ENCODE measurements around the gene FARP1.
A peak's percentile ranks its signal among the peaks of the same experiment; 100 is the strongest.

The FARP1 gene

DNA sequence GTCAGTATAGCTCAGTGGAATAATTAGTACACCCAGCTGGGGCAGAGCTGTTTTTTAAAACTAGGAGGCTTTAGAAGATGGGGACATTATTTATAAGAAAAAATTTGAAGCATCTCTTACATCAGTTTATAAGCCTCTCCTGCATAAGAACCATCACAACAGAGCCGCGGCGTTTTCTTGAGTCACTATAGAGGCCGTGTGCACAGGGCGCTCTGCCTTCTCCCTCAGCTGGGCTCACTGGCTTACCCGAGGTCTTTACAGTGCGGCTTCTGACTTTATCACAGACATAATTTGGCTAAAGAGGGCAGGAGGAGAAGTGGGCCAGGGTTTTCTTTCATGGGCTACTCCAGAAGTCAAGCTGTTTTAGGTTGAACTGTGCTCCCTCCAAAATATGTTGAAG is 169.7 kb downstream of the FARP1 start:
- no peak for DNase-seq

DNA sequence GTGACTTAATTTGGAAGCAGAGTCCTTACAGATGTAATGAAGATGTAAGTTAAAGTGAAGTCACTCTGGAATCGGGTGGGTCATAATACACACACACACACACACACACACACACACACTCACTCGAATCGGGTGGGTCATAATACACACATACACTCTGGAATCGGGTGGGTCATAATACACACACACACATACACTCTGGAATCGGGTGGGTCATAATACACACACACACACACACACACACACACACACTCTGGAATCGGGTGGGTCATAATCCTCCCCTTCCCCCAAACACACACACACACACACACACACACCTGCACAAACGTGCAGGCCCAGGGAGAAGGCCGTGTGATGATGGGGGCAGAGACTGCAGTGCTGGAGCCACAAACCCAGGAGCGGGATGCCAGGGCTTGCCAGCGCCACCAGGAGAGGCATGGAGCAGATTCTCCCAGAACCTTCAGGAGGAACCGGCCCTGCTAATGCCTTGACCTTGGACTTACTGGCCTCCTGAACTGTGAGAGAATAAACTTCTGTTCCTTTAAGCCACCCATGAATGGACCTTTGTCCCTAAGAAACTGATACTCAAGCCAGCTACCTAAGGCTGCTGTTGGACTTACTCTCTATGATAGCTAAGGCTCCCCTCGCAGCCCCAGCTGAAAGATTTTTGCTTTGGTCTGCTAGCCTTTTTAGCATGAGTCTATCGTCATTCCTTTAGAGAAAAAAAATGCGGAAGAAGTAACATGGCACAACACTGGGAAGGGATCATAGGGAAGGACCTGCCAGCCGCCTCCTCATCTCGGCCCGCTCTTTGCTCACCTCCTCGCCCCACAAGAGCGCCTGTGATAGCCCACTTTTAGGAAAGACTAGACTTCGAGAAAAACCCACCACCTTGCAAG is 170.4 kb downstream of the FARP1 start:
- no peak for DNase-seq

DNA sequence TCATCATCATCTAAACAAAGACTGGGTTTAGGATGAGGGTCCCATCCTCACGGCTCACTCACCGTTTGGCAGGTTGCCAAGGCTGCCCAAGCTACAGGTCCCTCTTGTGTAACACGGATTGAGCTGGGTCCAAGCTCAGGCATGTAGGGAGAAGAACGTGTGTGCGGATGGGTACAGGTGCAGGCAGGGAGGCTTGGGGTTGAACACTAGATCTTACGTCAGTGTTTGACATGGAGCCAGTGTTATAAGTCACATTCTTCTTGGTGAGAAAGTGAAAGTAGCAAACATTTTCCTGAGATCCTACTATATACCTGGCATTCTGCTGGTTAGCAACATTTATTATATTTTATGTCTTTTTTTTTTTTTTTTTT is 171.0 kb downstream of the FARP1 start:
- no peak for DNase-seq

DNA sequence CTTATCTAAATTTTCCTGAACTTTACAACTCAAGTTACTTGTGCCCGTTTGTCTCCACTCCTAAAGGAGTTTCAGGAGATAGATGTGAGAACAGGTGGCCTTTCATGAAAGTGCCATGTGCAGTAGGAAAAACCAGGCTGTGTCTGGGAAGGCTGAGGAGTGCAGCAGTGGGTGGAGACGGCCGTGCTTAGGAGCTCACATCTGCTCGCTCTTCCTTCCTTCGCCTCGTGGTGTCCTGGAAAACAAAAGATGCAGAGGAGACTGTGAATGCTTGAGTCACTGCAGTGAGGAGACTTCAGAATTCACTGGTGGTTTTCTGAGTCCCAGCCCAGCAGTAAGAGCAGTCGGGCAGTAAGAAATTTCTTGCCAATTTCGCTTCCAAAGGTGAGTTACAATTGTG is 172.6 kb downstream of the FARP1 start:
- DNase-seq, result no peak

DNA sequence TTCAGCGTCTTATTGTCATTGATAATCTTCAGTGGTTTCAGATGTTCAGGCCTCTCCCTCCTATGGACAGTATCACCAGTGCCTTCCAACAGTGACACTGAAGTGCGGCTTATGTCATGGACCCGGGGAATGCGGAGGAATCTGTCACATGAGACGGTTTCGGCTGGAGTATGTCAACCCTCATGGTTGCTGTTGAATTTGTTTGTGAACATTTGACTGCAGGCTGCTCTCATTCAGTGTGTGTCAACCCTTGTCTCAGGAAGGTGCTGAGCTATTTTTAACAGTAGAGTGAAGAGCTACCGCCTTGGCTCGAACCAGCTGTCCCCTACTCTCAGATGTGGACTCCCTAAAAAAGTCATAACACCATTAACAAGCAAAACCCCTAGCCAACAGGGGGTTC is 173.0 kb downstream of the FARP1 start:
- no peak for DNase-seq

DNA sequence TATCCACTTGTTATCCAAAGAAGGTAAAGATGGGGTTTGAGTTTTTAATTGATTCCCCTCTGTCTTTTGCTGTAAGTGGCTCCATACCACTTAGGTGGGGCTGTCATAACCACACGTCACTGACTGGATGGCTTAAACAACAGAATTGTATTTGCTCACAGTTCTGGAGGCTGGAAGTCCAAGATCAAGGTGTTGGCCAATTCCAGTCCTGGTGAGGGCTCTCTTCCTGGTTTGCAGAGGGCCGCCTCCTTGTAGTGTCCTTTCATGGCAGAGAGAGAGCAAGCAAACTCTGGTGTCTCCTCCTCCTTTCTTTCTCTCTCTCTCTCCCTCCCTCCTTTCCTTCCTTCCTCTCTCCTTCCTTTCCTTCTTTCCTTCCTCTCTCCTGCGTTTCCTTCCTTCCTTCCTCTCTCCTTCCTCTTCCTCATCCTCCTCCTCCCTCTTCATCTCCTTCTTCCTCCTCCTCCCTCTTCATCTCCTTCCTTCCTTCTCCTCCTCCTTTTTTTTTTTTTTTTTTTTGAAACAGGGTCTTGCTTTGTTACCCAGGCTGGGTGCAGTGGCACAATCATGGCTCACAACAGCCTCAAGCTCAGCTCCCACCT is 174.8 kb downstream of the FARP1 start:
- DNase-seq, result no peak

DNA sequence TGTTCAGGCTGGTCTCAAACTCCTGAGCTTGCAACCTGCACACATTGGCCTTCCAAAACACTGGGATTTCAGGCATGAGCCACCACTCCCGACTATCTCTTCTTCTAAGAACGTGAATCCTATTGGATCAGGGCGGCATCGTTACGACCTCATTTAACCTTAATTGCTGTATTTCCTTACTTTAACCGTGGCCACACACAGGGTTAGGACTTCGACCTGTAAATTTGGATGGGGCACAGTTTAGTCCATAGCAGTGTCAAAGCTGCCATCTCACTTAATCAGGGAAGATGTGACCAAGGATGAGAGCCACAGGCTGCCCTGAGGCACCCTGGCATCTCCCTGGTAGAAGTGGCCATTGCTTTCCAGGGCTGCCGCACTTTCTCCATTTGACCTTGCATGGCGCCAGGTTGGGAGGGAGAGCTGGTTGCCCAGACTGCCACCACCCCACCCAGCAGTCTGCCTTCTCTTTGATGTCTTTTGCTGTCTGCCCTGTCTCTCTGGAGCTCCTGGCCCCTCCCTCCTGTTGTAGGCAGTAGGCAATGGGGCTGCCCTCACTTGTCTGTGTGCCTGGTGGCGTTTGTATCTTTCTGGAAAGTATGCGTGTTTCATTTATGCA is 175.5 kb downstream of the FARP1 start:
- no peak for DNase-seq

DNA sequence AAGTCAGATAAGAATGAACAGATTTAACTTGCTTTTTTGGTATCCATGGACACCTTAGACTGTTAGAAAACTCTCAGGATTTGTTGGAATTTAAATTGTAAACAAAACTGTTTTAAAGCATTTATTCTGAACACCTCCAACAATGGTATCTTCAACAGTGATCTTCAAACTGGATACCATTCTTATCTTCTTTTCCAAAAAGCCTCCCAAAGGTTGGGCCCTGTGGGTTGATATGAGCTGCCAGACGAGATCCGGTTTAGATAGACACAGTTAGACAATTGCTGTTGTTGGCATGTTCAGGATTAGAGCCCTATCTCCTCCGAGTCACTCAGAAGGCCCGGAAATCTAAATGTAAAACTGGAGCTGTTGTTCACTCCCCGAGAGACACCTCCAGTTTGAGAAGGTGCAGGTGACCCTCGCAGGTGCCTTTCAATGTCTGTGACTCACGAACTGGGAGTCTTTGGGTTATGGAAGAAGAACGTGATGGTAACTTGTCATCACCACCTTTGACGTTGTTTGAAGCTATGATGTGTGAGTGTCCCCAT is 177.7 kb downstream of the FARP1 start:
- no peak for DNase-seq

DNA sequence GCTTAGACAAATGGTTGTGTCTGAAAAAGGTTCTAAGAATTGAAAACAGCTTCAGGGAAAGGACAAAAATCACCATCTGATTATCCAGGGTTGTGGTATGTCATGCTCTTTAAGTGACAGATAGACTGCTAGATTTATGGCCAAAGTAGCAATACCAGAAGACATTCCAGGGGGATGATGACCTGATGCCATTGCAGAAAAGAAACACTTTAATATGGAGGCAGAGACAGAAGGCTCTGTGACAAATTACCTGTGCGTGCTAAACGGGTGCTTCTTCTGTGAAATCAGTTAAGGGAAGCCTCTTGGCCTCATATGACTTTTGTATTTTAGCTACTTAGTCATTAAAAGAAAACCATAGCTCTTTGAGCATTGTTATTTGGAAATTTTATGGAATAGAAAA is 178.5 kb downstream of the FARP1 start:
- DNase-seq, result no peak

DNA sequence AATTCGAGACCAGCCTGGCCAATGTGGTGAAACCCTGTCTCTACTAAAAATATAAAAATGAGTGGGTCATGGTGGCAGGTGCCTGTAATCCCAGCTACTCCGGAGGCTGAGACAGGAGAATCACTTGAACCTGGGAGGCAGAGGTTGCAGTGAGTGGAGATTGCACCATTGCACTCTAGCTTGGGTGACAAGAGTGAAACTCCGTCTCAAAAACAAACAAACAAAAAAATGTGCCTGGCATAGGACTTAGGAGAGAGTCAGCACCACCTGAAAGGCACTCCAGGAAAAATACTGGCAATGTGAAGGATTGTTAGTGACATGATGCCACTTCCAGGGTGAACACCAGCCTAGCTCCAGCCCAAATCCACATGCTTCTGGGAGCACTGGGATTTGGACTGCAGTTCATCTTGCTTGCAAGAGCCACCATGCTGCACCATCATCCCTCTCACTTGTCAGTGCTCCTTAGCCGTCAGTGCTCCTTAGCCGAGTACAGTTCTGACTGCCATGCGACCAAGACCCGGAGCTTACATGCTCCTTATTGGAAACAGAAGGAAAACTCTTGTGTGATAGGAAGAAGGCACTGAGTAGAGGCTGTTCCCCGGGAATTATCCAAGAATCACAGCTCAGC is 179.3 kb downstream of the FARP1 start:
- no peak for DNase-seq

DNA sequence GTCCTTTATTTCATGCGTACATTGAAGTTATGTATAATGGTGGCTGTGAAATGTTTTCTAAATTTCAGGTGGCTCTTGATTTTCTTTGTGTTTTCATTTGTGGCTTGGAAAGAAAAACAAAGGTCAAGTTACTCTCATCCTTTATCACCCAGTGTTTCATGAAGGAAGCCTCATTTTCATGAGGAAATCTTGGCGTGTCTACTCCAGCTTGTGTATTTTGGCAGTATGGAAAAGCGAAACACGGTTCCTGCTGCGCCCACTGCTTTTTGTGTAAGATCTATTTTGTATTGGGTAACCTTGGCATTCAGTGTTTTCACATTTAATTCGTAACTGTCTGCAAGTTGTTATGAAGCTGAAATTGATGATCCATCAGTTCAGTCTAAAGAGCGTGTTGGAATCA is 181.2 kb downstream of the FARP1 start:
- DNase-seq, result peak; percentile 37

DNA sequence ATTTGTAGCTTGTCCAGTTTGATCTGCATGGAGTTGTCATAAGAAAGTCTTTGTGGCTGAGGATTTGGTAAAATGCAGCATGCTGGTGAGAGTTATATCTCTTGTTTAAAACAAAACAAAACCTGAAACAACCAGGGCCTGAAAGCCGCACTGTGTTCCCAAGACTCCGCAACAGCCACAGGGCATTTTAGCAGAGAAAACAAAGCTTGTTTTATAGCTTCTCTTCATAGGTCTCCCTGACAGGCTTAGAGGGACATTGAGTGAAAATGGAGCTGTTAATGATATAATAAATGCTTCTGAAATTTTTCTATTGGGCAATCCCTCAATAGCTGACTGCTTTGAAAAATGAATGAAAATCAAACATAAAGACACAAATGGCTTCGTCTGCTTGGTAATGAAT is 182.8 kb downstream of the FARP1 start:
- no peak for DNase-seq

DNA sequence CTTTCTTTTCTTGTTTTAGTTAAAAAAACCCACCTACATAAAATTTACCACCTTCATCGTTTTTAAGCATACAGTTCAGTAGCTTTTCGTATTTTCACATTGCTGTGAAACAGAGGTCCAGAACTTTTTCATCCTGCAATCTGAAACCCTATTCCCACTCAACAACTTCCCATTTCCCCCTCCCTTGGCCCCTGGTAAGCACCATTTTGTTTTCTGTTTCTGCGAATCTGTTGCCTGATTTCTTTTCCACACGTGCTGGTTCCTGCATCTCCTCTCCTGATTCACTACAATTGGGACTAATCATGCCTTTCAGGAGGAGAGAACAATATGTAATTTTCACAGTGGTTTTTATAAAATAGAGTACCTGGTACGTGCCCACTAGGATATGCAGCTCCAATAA is 183.4 kb downstream of the FARP1 start:
- peak; percentile 34 for DNase-seq

DNA sequence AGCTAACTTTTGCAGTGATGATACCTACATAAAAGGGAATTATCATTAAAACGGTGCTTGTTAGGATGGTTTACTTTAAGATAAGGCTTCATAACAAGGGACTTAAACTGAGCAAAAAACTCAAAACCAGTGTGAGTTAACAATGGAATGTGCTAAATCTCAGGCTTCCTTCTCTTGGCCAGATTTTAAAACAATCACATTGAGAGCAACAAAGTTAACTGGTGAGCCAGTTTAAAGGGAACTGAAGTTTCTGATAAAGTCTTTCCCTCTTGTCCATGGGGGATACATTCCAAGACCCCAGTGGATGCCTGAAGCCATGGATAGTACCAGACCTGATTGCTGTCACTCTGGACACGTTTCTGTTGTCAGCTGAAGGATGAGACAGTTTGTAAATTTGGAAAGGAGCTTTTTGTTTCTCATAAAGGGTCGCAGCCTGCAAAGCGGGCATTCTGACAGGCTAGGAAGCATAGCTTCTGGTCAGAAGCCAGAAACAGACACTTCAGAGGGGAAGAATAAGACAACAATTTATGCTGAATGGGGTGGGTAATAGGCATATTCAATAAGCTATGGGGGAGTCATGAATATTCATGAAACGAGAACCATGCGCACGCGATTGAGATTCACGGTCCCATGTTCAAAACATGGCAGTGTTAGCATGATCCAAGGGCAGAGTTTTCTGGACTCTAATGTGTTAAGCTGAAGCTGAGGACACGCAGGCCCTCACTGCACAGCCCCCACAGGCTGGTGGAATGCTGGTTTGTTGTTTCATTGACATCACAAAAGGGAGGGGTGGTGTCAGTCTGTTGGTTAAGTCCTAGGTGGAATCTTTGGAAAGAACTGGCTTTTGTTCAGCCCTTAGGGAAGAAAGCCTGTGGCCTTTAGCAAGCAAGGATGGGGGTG is 184.7 kb downstream of the FARP1 start:
- peak; percentile 33 for DNase-seq

DNA sequence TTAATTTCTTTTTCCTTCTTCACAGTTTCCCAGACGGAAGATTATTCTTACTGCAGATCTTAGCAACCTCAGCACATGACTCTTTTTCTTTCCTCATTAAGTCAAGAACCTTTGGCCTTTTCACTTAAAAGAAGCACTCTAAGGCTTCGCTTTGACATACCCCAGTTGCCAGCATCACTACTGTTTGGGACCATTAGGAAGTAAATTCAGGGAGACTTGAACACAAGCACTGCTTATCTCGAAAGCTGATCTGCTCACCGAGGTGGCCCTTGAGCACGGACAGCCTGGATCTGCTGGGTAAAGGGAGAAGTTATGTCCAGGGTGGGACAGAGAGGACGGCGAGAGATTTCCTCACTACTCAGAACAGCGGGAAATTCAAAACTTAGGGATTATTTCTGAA is 185.6 kb downstream of the FARP1 start:
- DNase-seq, result no peak

DNA sequence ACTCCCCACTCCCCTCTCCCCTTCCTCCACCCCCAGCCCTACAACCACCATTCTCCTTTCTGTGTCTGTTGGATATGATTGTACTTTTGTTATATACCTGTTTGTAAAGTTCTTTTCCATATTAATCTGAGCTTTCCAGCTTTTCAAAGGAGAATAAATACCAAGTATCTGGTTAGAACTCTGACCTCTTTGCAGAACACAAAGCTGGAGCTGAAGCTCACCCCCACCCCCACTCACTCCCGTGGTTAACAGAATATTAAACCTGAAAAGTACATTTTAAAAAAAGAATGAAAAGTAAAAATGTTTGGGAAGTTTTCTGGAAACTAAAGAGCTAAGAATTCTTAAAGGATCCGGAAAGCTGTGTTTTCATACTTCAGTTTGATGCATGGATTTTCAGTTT is 189.3 kb downstream of the FARP1 start:
- DNase-seq, result no peak

DNA sequence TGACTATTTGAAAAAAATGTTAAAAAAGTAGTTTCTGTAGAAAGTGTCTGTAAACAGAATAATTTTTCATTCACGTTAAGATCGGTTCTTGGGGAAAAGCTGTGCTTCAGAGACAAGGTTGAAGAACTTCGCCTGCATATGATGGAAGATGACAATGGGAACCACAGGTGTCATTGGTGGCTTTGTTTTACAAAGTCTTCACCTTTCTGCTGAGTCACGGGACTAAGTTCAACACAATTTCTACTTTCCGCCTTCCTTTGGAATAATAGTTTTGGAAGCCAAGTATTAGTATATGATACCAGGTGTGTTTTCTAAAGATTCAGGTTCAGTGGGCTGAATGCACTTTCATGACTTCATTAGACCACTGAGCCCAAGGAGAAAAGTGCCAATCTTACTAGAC is 189.8 kb downstream of the FARP1 start:
- no peak for DNase-seq

DNA sequence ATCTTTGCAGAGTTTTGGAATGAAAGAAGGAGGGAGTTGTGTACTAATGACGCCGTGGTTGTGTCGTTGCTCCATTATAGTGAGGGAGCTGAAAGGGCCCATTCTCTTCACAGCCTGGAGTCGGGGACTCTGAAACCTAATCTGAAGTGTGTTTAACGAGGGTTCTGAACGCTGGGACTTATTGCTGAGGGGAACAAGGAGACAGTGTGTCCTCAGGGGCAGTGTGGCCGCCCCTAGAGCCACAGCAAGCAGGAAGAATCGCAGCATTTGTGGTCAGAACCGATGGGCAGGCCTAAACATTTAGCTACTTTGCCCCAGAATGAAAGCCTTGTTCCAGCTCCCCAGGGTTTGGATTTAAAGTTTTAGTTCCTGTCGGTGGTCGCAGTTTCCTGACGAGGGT is 190.6 kb downstream of the FARP1 start:
- no peak for DNase-seq

DNA sequence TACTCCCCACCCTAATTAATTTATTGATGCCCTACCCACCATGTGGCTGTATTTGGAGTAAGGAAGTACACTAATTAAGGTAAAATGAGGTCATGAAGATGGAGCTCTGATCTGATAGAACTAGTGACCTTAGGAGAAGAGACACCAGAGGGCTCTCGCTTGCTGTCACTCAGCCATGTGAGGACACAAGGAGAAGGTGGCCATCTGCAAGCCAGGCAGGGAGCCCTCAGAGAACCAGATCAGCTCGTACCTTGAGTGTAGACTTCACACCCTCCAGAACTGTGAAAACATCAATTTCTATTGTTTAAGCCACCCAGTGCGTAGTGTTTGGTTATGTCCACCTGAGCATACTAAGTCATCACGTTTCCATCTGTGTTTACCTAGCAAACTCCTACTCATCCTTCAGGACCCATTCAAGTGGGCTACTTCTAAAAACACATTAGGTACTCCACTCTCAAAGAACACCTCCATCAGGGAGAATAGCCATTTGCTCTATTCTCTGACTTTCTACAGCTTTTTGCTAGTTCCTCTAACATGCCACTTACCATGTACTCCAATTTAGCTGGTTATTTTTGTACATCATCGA is 191.8 kb downstream of the FARP1 start:
- DNase-seq, result no peak

DNA sequence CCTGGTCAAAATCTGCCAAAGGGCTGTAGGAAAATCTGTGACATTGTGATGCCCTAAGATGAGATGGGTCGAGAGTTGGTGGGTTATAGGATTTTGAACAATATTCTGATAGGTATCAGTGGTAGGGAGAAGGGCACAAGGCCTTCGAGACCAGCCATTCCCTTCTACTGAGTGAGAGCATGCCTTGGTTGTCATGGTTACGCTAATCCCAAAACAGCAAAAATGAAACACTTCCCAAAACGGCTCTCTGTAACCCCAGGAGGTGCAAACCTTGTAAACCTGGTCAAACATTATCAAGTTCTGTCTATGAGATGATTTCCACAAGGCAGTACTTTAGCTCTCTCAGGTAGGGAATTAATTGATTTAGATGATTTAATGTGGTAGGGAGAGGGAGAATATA is 192.8 kb downstream of the FARP1 start:
- DNase-seq, result no peak

DNA sequence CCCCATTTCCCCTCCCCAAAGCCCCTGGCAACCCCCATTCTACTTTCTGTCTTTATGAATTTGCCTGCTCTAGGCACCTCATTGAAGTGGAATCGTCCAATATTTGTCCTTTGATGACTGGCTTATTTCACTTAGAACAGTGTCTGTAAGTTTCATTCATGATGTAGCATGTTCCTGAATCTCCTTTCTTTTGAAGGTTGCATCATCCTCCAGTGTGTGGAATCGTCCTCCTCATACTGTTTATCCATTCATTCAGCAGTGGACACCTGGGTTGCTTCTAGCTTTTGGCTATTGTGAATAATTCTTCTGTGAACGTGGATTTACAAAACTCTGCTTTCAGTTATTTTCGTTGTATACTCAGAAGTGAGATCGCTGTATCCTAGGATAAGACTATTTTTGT is 195.4 kb downstream of the FARP1 start:
- DNase-seq, result no peak

Data from right forelimb (tissue), 1 donor.